GM12891 (cell line): ENCODE results near the gene TRIM41.

ENCODE experiments used
- POLR2A ChIP-seq: IDR thresholded peaks from 2 replicates; pipeline ENCODE4 v1.6.1; 2011; ENCODE audit warnings: low read depth, low read length, control low read depth
- POLR2AphosphoS5 ChIP-seq: IDR thresholded peaks from 2 replicates; pipeline ENCODE4 v1.6.1; 2011; ENCODE audit warnings: low read depth, low read length, control low read depth

- no peak for TF ChIP-seq POLR2A
- TF ChIP-seq POLR2AphosphoS5, result no peak
Observed at GRCh38 chr5:181259974-181260719, 37.1 kb downstream of the TRIM41 start.
